H1 (cell line): ENCODE measurements around the gene COPS7A. TPM values are rescaled to one million over a fixed set of nuclear protein-coding genes. Genes with fewer than 3 reads are reported as not detected.

ENCODE experiments used
- CTCF ChIA-PET: fragments of 300-600 bp; sonication (Branson Sonifier 250); formaldehyde crosslinking; loops from one replicate; lab custom pipeline; 2021; ENCODE audit not compliant: partially characterized antibody; lab: Charles Lee
- POLR2A ChIA-PET: fragments of 300-600 bp; sonication (Branson Sonifier 250); formaldehyde crosslinking; loops from one replicate; lab custom pipeline; 2021; ENCODE audit warnings: inconsistent platforms; ENCODE audit not compliant: partially characterized antibody; lab: Charles Lee
- DNase-seq, 2 experiments: peaks; one replicate each; pipeline versions ENCODE4 v3.0.0 to v3.0.0-alpha.2; 2010 to 2022; ENCODE audit warnings: low spot score in 2 of 2, low read depth in 1 of 2, mixed read lengths in 1 of 2
- FAIRE-seq: peaks from 2 replicates; lab custom pipeline; 2011; peaks lifted over from hg19 to GRCh38; lab: Jason Lieb, UNC
- H2AFZ ChIP-seq: 2 replicates; pipeline ENCODE4 v1.8.1; 2012; ENCODE audit warnings: low read length, inconsistent platforms
- H2AK5ac ChIP-seq: 2 replicates; pipeline ENCODE4 v1.6.1; 2013; ENCODE audit warnings: low read depth, low read length
- H2BK120ac ChIP-seq: replicated peaks from 2 replicates; pipeline ENCODE3; 2013; ENCODE audit warnings: low read depth, low read length, inconsistent platforms
- H2BK12ac ChIP-seq: 2 replicates; pipeline ENCODE4 v1.6.1; 2013; ENCODE audit warnings: low read depth, low read length
- H2BK15ac ChIP-seq: 2 replicates; pipeline ENCODE4 v1.6.1; 2013; ENCODE audit warnings: low read length
- H2BK20ac ChIP-seq: 2 replicates; pipeline ENCODE4 v1.6.1; 2013; ENCODE audit warnings: low read length
- H2BK5ac ChIP-seq: 2 replicates; pipeline ENCODE4 v1.6.1; 2013; ENCODE audit warnings: low read depth, low read length
- H3K14ac ChIP-seq: 2 replicates; pipeline ENCODE4 v1.6.1; 2013; ENCODE audit warnings: inconsistent platforms; ENCODE audit not compliant: insufficient read length
- H3K18ac ChIP-seq: 2 replicates; pipeline ENCODE4 v1.6.1; 2013; ENCODE audit warnings: low read length; ENCODE audit errors: extremely low read depth
- H3K23ac ChIP-seq: 2 replicates; pipeline ENCODE4 v1.6.1; 2013; ENCODE audit warnings: inconsistent platforms; ENCODE audit not compliant: insufficient read length
- H3K23me2 ChIP-seq: 2 replicates; pipeline ENCODE4 v1.6.1; 2013; ENCODE audit warnings: low read depth, low read length
- H3K27ac ChIP-seq: 2 replicates; pipeline ENCODE4 v1.6.1; 2011; ENCODE audit warnings: low read depth, low read length, inconsistent platforms
- H3K27me3 ChIP-seq, 4 experiments: replicated peaks in 1 of 4; 1 replicate in 1 of 4; 2 replicates in 3 of 4; pipeline versions ENCODE4 v1.6.1 to v1.8.1; 2011 to 2013; ENCODE audit warnings: low read length in 3 of 4, mild to moderate bottlenecking in 3 of 4, inconsistent platforms in 2 of 4, mixed read lengths in 2 of 4, moderate library complexity in 1 of 4; ENCODE audit not compliant: control insufficient read depth in 3 of 4, insufficient read depth in 3 of 4; ENCODE audit errors: extremely low read depth in 1 of 4
- H3K36me3 ChIP-seq, 4 experiments: 2 replicates each; pipeline versions ENCODE4 v1.6.1 to v1.8.1; 2011 to 2013; ENCODE audit warnings: mild to moderate bottlenecking in 4 of 4, low read length in 3 of 4, moderate library complexity in 2 of 4, control low read depth in 1 of 4, inconsistent platforms in 1 of 4; ENCODE audit not compliant: insufficient read depth in 4 of 4, control insufficient read depth in 2 of 4
- H3K4ac ChIP-seq: replicated peaks from 2 replicates; pipeline ENCODE3; 2013; ENCODE audit warnings: low read length, low read depth, mixed read lengths, inconsistent platforms; ENCODE audit not compliant: insufficient read length
- H3K4me1 ChIP-seq, 4 experiments: replicated peaks in 1 of 4; 1 replicate in 1 of 4; 2 replicates in 3 of 4; pipeline versions ENCODE4 v1.6.1 to v1.8.1; 2011 to 2013; ENCODE audit warnings: low read length in 3 of 4, inconsistent platforms in 2 of 4, mixed read lengths in 1 of 4; ENCODE audit not compliant: insufficient read depth in 4 of 4, control insufficient read depth in 3 of 4
- H3K4me2 ChIP-seq, 2 experiments: 2 replicates each; pipeline versions ENCODE4 v1.6.1 to v1.8.1; 2011 to 2013; ENCODE audit warnings: low read depth in 2 of 2, low read length in 2 of 2, control low read depth in 1 of 2, inconsistent platforms in 1 of 2, mild to moderate bottlenecking in 1 of 2; ENCODE audit not compliant: insufficient read depth in 1 of 2
- H3K4me3 ChIP-seq, 4 experiments: fragments of 200-600, 300-600 bp in 1 of 4; sonication (generic), shearing (Covaris generic), sonication (Bioruptor Twin) in 1 of 4; 2 replicates each; pipeline versions ENCODE4 v1.5.1 to v1.8.1; 2011 to 2016; ENCODE audit warnings: low read length in 4 of 4, low read depth in 3 of 4, control low read depth in 2 of 4, inconsistent platforms in 2 of 4, mild to moderate bottlenecking in 2 of 4, mixed read lengths in 1 of 4, moderate library complexity in 1 of 4; ENCODE audit not compliant: insufficient read depth in 2 of 4; ENCODE audit errors: extremely low read depth in 1 of 4
- H3K56ac ChIP-seq: replicated peaks from 2 replicates; pipeline ENCODE3; 2013; ENCODE audit warnings: low read depth, mild to moderate bottlenecking, mixed read lengths, low read length, inconsistent platforms; ENCODE audit not compliant: insufficient read length
- H3K79me1 ChIP-seq: 2 replicates; pipeline ENCODE4 v1.6.1; 2013; ENCODE audit warnings: low read depth, low read length, control low read depth
- H3K79me2 ChIP-seq, 2 experiments: 2 replicates each; pipeline versions ENCODE4 v1.6.1 to v1.8.1; 2012 to 2013; ENCODE audit warnings: low read length in 2 of 2, mild to moderate bottlenecking in 2 of 2, inconsistent platforms in 1 of 2; ENCODE audit not compliant: insufficient read depth in 2 of 2, control insufficient read depth in 1 of 2
- H3K9ac ChIP-seq, 4 experiments: replicated peaks in 1 of 4; 1 replicate in 1 of 4; 2 replicates in 3 of 4; pipeline versions ENCODE4 v1.6.1 to v1.8.1; 2011 to 2013; ENCODE audit warnings: low read depth in 3 of 4, low read length in 3 of 4, control low read depth in 2 of 4, mild to moderate bottlenecking in 2 of 4, moderate library complexity in 2 of 4, inconsistent platforms in 1 of 4; ENCODE audit errors: extremely low read depth in 1 of 4
- H3K9me3 ChIP-seq, 2 experiments: 2 replicates each; pipeline versions ENCODE4 v1.6.1 to v1.8.1; 2012 to 2013; ENCODE audit warnings: mild to moderate bottlenecking in 2 of 2, moderate library complexity in 2 of 2, control low read depth in 1 of 2, inconsistent platforms in 1 of 2, low read depth in 1 of 2, low read length in 1 of 2, mixed read lengths in 1 of 2; ENCODE audit not compliant: insufficient read depth in 2 of 2
- H4K20me1 ChIP-seq, 2 experiments: replicated peaks in 1 of 2; 2 replicates each; pipeline versions ENCODE3 to v1.8.1; 2011 to 2013; ENCODE audit warnings: inconsistent platforms in 2 of 2, low read length in 2 of 2, mild to moderate bottlenecking in 1 of 2; ENCODE audit not compliant: insufficient read depth in 2 of 2, control insufficient read depth in 1 of 2
- H4K5ac ChIP-seq: 2 replicates; pipeline ENCODE4 v1.6.1; 2013; ENCODE audit warnings: low read length, low read depth, mixed read lengths, inconsistent platforms; ENCODE audit not compliant: insufficient read length
- H4K8ac ChIP-seq: 2 replicates; pipeline ENCODE4 v1.8.0; 2013; ENCODE audit warnings: mild to moderate bottlenecking, moderate library complexity, low read length, inconsistent platforms; ENCODE audit not compliant: insufficient read depth; ENCODE audit errors: extremely low read depth
- H4K91ac ChIP-seq: replicated peaks from 2 replicates; pipeline ENCODE3; 2013; ENCODE audit warnings: low read length, mixed read lengths, inconsistent platforms; ENCODE audit not compliant: insufficient read length
- EZH2 ChIP-seq: fragments of 200-600 bp; sonication (generic); IDR thresholded peaks from 2 replicates; pipeline ENCODE4 v1.7.1; 2012; ENCODE audit warnings: low read depth, mild to moderate bottlenecking, moderate library complexity, low read length, inconsistent platforms; ENCODE audit not compliant: severe bottlenecking
- GTF2F1 ChIP-seq: IDR thresholded peaks from 2 replicates; pipeline ENCODE4 v1.6.1; 2012; ENCODE audit warnings: low read depth, low read length, improper control_type of control experiment, borderline replicate concordance
- KDM4A ChIP-seq: IDR thresholded peaks from one replicate; pipeline ENCODE4 v1.7.1; 2012; ENCODE audit warnings: low read depth, mild to moderate bottlenecking, moderate library complexity, low read length, inconsistent platforms; ENCODE audit not compliant: severe bottlenecking
- MAFK ChIP-seq: IDR thresholded peaks from 2 replicates; pipeline ENCODE4 v1.6.1; 2012; ENCODE audit warnings: low read depth, mild to moderate bottlenecking, improper control_type of control experiment, low read length
- TAF1 ChIP-seq: IDR thresholded peaks from 2 replicates; pipeline ENCODE4 v1.6.1; 2011; ENCODE audit warnings: mild to moderate bottlenecking, low read depth, low read length
- TEAD4 ChIP-seq: IDR thresholded peaks from 2 replicates; pipeline ENCODE4 v1.6.1; 2012; ENCODE audit warnings: low read depth, low read length, inconsistent platforms, mixed read lengths
- YY1 ChIP-seq: IDR thresholded peaks from 2 replicates; pipeline ENCODE4 v1.6.1; 2011; ENCODE audit warnings: low read depth, mild to moderate bottlenecking, low read length
- WGBS, 2 experiments: shearing (Covaris generic) in 1 of 2; methylation state at CpG; one replicate each; pipeline versions ENCODE4 v1.1.6 to v1.1.7; 2013 to 2015; ENCODE audit warnings: low lambda C conversion rate in 2 of 2, mixed read lengths in 2 of 2, inconsistent platforms in 1 of 2, low coverage in 1 of 2, missing lambda C conversion rate in 1 of 2; ENCODE audit not compliant: insufficient replicate concordance in 2 of 2, insufficient coverage in 1 of 2, insufficient read length in 1 of 2; ENCODE audit errors: extremely low coverage in 1 of 2, missing lambda C conversion rate in 1 of 2; 5-methylcytosine and 5-hydroxymethylcytosine counted together
- polyA plus RNA-seq, 7 experiments: library from polyadenylated mRNA; depleted of rRNA in 3 of 7; stranded (reverse) in 5 of 7; unstranded in 2 of 7; fragments of >200 nt in 5 of 7; fragments of 200-250 nt in 2 of 7; gene quantifications; 1 replicate in 5 of 7; 2 replicates in 1 of 7; 4 replicates in 1 of 7; pipeline versions ENCODE4 v1.2.1 to v1.2.3, GENCODE V29; 2011 to 2013; ENCODE audit warnings: missing spikeins in 2 of 7, mixed read lengths in 2 of 7
- total RNA-seq: library from RNA; stranded (reverse); fragmentation: NEBNext Ultra II Directional; extraction: Animal tissue kit (Norgen Biotek cat#: 25700); gene quantifications from 2 replicates; pipeline ENCODE4 v1.2.1, GENCODE V29; 2021

The COPS7A gene
- total and polyA plus RNA-seq, 2 of the 8 experiments (the other 6 are each of a cell fraction or from before 2014, with no cell fraction given): 44.5 to 95.9 TPM

GRCh38 chr12:6729186-6729585 lies 5.3 kb downstream of the COPS7A start:
- Histone ChIP-seq H2BK120ac (no peak overlapping the region), H4K5ac (no peak overlapping the region), H4K91ac (no peak overlapping the region), H3K56ac (no peak overlapping the region), H2AFZ (no peak overlapping the region), H3K23ac (no peak overlapping the region), H2BK15ac (no peak overlapping the region), H3K4me3 (no peak overlapping the region), H2BK20ac (no peak overlapping the region), H4K8ac (no peak overlapping the region), H3K9ac (no peak overlapping the region), H2AK5ac (no peak overlapping the region), H3K27ac (no peak overlapping the region), H3K79me1 (peaks cover 2% of the 10 kb centered on the region; the same call in 1 of the 2 replicates), H4K20me1 (no peaks in the 10 kb centered on the region), H3K79me2 (peaks cover 0 to 3% of the 10 kb centered on the region in 2 experiments; a peak in 1 of 4 replicates), H2BK12ac (no peak overlapping the region), H3K14ac (no peak overlapping the region), H3K27me3 (no peaks in the 10 kb centered on the region), H3K4me1 (peaks cover 0 to 2% (median under 1%) of the 10 kb centered on the region in 4 experiments; a peak in 3 of 7 replicates), H3K4ac (no peak overlapping the region), H2BK5ac (no peak overlapping the region), H3K23me2 (peaks cover 6% of the 10 kb centered on the region), H3K18ac (no peak overlapping the region), H3K36me3 (peaks cover 0 to 34% (median 25%) of the 10 kb centered on the region in 4 experiments; a peak in 7 of 8 replicates), H3K9me3 (no peaks in the 10 kb centered on the region), H3K4me2 (no peak overlapping the region)
- CTCF ChIA-PET: interaction anchor here (1.1 kb wide), 1 partner anchor 115 kb away, joined by 4 read pairs; no protein-coding TSS in a partner anchor
- FAIRE-seq (no peak), DNase-seq (no peak)
- WGBS, 2 experiments: 98% methylated on average over 17 of the region's 18 CpGs; no CpG with 5 or more reads in 1 of the 2 experiments
- POLR2A ChIA-PET: interaction anchor here (0.6 to 2.8 kb wide), 2 partner anchors 40 to 391 kb away, joined by 3 to 7 read pairs; partner anchors contain the start of gene ZNF384
- TF ChIP-seq TEAD4 (no peak), YY1 (no peak), MAFK (no peak), GTF2F1 (no peak), TAF1 (no peak), KDM4A (no peak), EZH2 (no peak)
